Trophoblast cell (in vitro differentiated cells and primary cell): ENCODE data around the gene KCNS1.

ENCODE experiments used
- DNase-seq, 2 donors: peaks; one replicate each; pipeline ENCODE4 v3.0.0-alpha.2; 2016
- H2AFZ ChIP-seq: 2 replicates; pipeline ENCODE4 v1.6.1; 2013; ENCODE audit warnings: low read length, moderate library complexity, mild to moderate bottlenecking; ENCODE audit not compliant: insufficient read depth, poor library complexity
- H2AK5ac ChIP-seq: 2 replicates; pipeline ENCODE4 v1.6.1; 2013; ENCODE audit warnings: mild to moderate bottlenecking, low read length
- H2BK120ac ChIP-seq: 2 replicates; pipeline ENCODE4 v1.6.1; 2013; ENCODE audit warnings: low read length, mild to moderate bottlenecking, moderate library complexity; ENCODE audit not compliant: insufficient read depth, poor library complexity
- H2BK12ac ChIP-seq: 2 replicates; pipeline ENCODE4 v1.6.1; 2013; ENCODE audit warnings: mild to moderate bottlenecking, low read length, moderate library complexity
- H2BK5ac ChIP-seq: 2 replicates; pipeline ENCODE4 v1.6.1; 2013; ENCODE audit warnings: low read length, low read depth, moderate library complexity, mild to moderate bottlenecking; ENCODE audit not compliant: poor library complexity
- H3K14ac ChIP-seq: 2 replicates; pipeline ENCODE4 v1.6.1; 2013; ENCODE audit warnings: mild to moderate bottlenecking, low read length
- H3K18ac ChIP-seq: 2 replicates; pipeline ENCODE4 v1.6.1; 2013; ENCODE audit warnings: mild to moderate bottlenecking, low read length
- H3K23ac ChIP-seq: 2 replicates; pipeline ENCODE4 v1.6.1; 2013; ENCODE audit warnings: low read length
- H3K27ac ChIP-seq: 2 replicates; pipeline ENCODE4 v1.5.1; 2013; ENCODE audit warnings: low read depth, mild to moderate bottlenecking, inconsistent platforms, low read length, moderate library complexity
- H3K27me3 ChIP-seq: 2 replicates; pipeline ENCODE4 v1.6.1; 2013; ENCODE audit warnings: inconsistent platforms, mild to moderate bottlenecking, low read length, moderate library complexity; ENCODE audit not compliant: insufficient read depth
- H3K36me3 ChIP-seq, 2 experiments: 1 replicate in 1 of 2; 2 replicates in 1 of 2; pipeline ENCODE4 v1.6.1; 2013; ENCODE audit warnings: low read length in 2 of 2, mild to moderate bottlenecking in 2 of 2, moderate library complexity in 1 of 2; ENCODE audit not compliant: insufficient read depth in 2 of 2, control insufficient read depth in 1 of 2
- H3K4ac ChIP-seq: 2 replicates; pipeline ENCODE4 v1.6.1; 2013; ENCODE audit warnings: low read depth, mild to moderate bottlenecking, low read length, moderate library complexity
- H3K4me1 ChIP-seq, 2 experiments: 1 replicate in 1 of 2; 2 replicates in 1 of 2; pipeline ENCODE4 v1.6.1; 2013; ENCODE audit warnings: low read length in 2 of 2, mild to moderate bottlenecking in 2 of 2, moderate library complexity in 1 of 2; ENCODE audit not compliant: insufficient read depth in 2 of 2, control insufficient read depth in 1 of 2
- H3K4me2 ChIP-seq: 2 replicates; pipeline ENCODE4 v1.6.1; 2013; ENCODE audit warnings: inconsistent platforms, mild to moderate bottlenecking, low read length, moderate library complexity
- H3K4me3 ChIP-seq: 2 replicates; pipeline ENCODE4 v1.5.1; 2013; ENCODE audit warnings: mild to moderate bottlenecking, low read depth, low read length, inconsistent platforms
- H3K79me1 ChIP-seq: one replicate; pipeline ENCODE4 v1.6.1; 2013; ENCODE audit warnings: low read length
- H3K79me2 ChIP-seq: 2 replicates; pipeline ENCODE4 v1.6.1; 2013; ENCODE audit warnings: low read length, mild to moderate bottlenecking; ENCODE audit not compliant: control insufficient read depth, insufficient read depth, poor library complexity
- H3K9ac ChIP-seq: 2 replicates; pipeline ENCODE4 v1.6.1; 2013; ENCODE audit warnings: mild to moderate bottlenecking, low read length
- H3K9me3 ChIP-seq: 2 replicates; pipeline ENCODE4 v1.6.1; 2013; ENCODE audit warnings: low read depth, mild to moderate bottlenecking, control low read depth, inconsistent platforms, low read length; ENCODE audit not compliant: insufficient read depth
- H4K12ac ChIP-seq: 2 replicates; pipeline ENCODE4 v1.6.1; 2013; ENCODE audit warnings: low read depth, mild to moderate bottlenecking, low read length, moderate library complexity
- H4K8ac ChIP-seq: 2 replicates; pipeline ENCODE4 v1.6.1; 2013; ENCODE audit warnings: low read depth, mild to moderate bottlenecking, low read length, moderate library complexity
- H4K91ac ChIP-seq: one replicate; pipeline ENCODE4 v1.6.1; 2013; ENCODE audit warnings: low read depth, mild to moderate bottlenecking, low read length, moderate library complexity
- WGBS: extraction: QIAGEN DNeasy Blood & Tissue Kit; methylation state at CpG from one replicate; pipeline ENCODE4 v1.1.7; 2013; ENCODE audit warnings: missing lambda C conversion rate; ENCODE audit not compliant: insufficient read length, insufficient coverage; ENCODE audit errors: extremely low coverage; 5-methylcytosine and 5-hydroxymethylcytosine counted together

Gene KCNS1

GRCh38 chr20:45072066-45072465, 28.9 kb downstream of the KCNS1 start:
- H3K9me3 ChIP-seq, result peaks cover 2% of the 10 kb centered on the region
- H3K79me2 ChIP-seq, result peaks cover 10% of the 10 kb centered on the region
- peak overlapping the region; percentile 98 for H4K91ac ChIP-seq
- no peaks in the 10 kb centered on the region for H3K27me3 ChIP-seq
- peak overlapping the region; percentile 69 for H3K27ac ChIP-seq
- peak overlapping the region; percentile 84 for H2BK5ac ChIP-seq
- peak overlapping the region; percentile 87 for H2AK5ac ChIP-seq
- no peak for DNase-seq
- peak overlapping the region; percentile 87 for H3K4ac ChIP-seq
- no peak overlapping the region for H3K4me3 ChIP-seq
- H2BK12ac ChIP-seq, result peak overlapping the region; percentile 90
- H3K79me1 ChIP-seq, result peaks cover 56% of the 10 kb centered on the region
- WGBS, result no CpG with 5 or more reads among the region's 1 CpG
- H2BK120ac ChIP-seq, result peak overlapping the region; percentile 97
- H3K23ac ChIP-seq, result no peak overlapping the region
- H2AFZ ChIP-seq, result no peak overlapping the region
- no peak overlapping the region for H3K9ac ChIP-seq
- H3K4me1 ChIP-seq, result peaks cover 22 to 45% of the 10 kb centered on the region in 2 experiments
- peak overlapping the region; percentile 89 for H4K8ac ChIP-seq
- H4K12ac ChIP-seq, result peak overlapping the region; percentile 72
- H3K4me2 ChIP-seq, result no peak overlapping the region
- H3K14ac ChIP-seq, result peak overlapping the region; percentile 91
- peaks cover 8 to 10% of the 10 kb centered on the region in 2 experiments for H3K36me3 ChIP-seq
- peak overlapping the region; percentile 96 for H3K18ac ChIP-seq

GRCh38 chr20:45070932-45071632, 29.8 kb downstream of the KCNS1 start:
- H2BK12ac ChIP-seq, result peak overlapping the region; percentile 76
- H3K36me3 ChIP-seq, result peaks cover 8 to 10% of the 10 kb centered on the region in 2 experiments
- peak overlapping the region; percentile 69 for H4K8ac ChIP-seq
- peak overlapping the region; percentile 70 for H4K91ac ChIP-seq
- no peak overlapping the region for H3K9ac ChIP-seq
- no peak overlapping the region for H3K4ac ChIP-seq
- H3K14ac ChIP-seq, result peak overlapping the region; percentile 86
- H3K79me1 ChIP-seq, result peaks cover 54% of the 10 kb centered on the region
- peak overlapping the region; percentile 94 for H2BK5ac ChIP-seq
- WGBS, result no CpG with 5 or more reads among the region's 6 CpGs
- peaks cover 11% of the 10 kb centered on the region for H3K79me2 ChIP-seq
- H3K18ac ChIP-seq, result no peak overlapping the region
- DNase-seq, result peak; percentile 20 to 57
- H3K4me2 ChIP-seq, result no peak overlapping the region
- no peak overlapping the region for H4K12ac ChIP-seq
- H2BK120ac ChIP-seq, result peak overlapping the region; percentile 78
- no peak overlapping the region for H2AK5ac ChIP-seq
- H3K4me1 ChIP-seq, result peaks cover 20 to 40% of the 10 kb centered on the region in 2 experiments
- no peak overlapping the region for H3K23ac ChIP-seq
- no peak overlapping the region for H2AFZ ChIP-seq
- peaks cover 2% of the 10 kb centered on the region for H3K9me3 ChIP-seq
- peak overlapping the region; percentile 79 for H3K27ac ChIP-seq
- H3K4me3 ChIP-seq, result no peak overlapping the region
- H3K27me3 ChIP-seq, result no peaks in the 10 kb centered on the region

DNA sequence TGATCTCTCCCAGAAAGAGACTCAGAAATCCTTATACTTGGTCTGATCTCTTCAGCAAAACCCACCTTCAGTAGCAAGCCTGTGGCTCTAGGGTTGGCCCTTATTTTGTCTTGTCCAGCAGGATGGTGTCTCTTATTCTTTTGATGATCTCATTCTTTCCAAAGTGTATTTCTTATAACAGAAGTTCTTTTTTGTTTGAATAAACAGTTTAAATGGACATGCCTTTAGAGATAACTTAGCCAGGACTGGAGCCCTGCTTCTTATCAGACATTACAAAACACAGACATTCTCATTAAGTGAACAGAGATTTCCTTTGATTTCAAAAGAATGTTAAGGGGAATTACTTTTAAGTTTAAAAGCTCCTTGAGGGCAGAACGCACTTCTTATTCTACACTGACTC, 31.7 kb downstream of the KCNS1 start:
- no CpG with 5 or more reads among the region's 1 CpG for WGBS
- no peak overlapping the region for H3K9ac ChIP-seq
- H2BK120ac ChIP-seq, result peak overlapping the region; percentile 89
- peaks cover 2% of the 10 kb centered on the region for H3K9me3 ChIP-seq
- no peaks in the 10 kb centered on the region for H3K27me3 ChIP-seq
- no peak overlapping the region for H4K8ac ChIP-seq
- no peak overlapping the region for H3K4ac ChIP-seq
- H2BK12ac ChIP-seq, result no peak overlapping the region
- DNase-seq, result no peak
- H2AK5ac ChIP-seq, result no peak overlapping the region
- H3K79me2 ChIP-seq, result peaks cover 11% of the 10 kb centered on the region
- no peak overlapping the region for H2AFZ ChIP-seq
- H3K14ac ChIP-seq, result no peak overlapping the region
- H3K27ac ChIP-seq, result peak overlapping the region; percentile 93
- no peak overlapping the region for H4K12ac ChIP-seq
- H3K18ac ChIP-seq, result no peak overlapping the region
- peaks cover 20 to 36% of the 10 kb centered on the region in 2 experiments for H3K4me1 ChIP-seq
- H4K91ac ChIP-seq, result peak overlapping the region; percentile 91
- H3K4me2 ChIP-seq, result no peak overlapping the region
- no peak overlapping the region for H3K4me3 ChIP-seq
- H3K36me3 ChIP-seq, result peaks cover 3 to 4% of the 10 kb centered on the region in 2 experiments
- no peak overlapping the region for H3K23ac ChIP-seq
- H2BK5ac ChIP-seq, result peak overlapping the region; percentile 99
- H3K79me1 ChIP-seq, result peaks cover 47% of the 10 kb centered on the region

DNA sequence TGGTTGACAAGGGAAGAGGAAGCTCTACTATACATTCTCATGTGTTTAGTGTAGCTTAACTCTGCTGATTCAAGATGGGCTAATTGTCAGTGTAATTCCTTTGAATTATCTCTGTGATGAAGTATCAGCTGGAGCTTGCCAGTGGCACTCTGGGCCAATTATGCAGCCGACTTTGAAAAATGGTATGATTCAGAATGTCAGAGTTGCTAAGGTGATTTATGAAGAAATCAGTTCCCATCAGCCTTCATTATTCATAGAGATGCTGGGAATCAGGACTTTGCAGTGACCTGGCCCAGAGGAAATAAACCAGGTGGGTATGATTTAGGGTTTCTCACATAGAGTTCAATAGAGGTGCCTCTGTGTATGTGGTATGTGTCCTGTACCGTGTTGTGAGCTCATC, 33.4 kb downstream of the KCNS1 start:
- Histone ChIP-seq H3K23ac (no peak overlapping the region), H2AK5ac (no peak overlapping the region), H2BK5ac (peak overlapping the region; percentile 95), H3K79me2 (peaks cover 11% of the 10 kb centered on the region), H3K4ac (peak overlapping the region; percentile 83), H3K27me3 (no peaks in the 10 kb centered on the region), H4K91ac (peak overlapping the region; percentile 88), H3K36me3 (peaks cover 3 to 4% of the 10 kb centered on the region in 2 experiments), H3K79me1 (peaks cover 36% of the 10 kb centered on the region), H3K9ac (no peak overlapping the region), H3K4me3 (no peak overlapping the region), H2BK12ac (peak overlapping the region; percentile 70), H2AFZ (no peak overlapping the region), H4K8ac (no peak overlapping the region), H2BK120ac (peak overlapping the region; percentile 99), H3K4me1 (peaks cover 15 to 26% of the 10 kb centered on the region in 2 experiments), H3K4me2 (no peak overlapping the region), H3K27ac (peak overlapping the region; percentile 41), H4K12ac (no peak overlapping the region), H3K18ac (peak overlapping the region; percentile 73), H3K14ac (peak overlapping the region; percentile 11), H3K9me3 (peaks cover 2% of the 10 kb centered on the region)
- peak; percentile 63 to 82 for DNase-seq
- WGBS, result no CpG with 5 or more reads among the region's 2 CpGs
